ENCODE measurements around the gene TCF3.

TCF3 gene

GRCh38 chr19:1580957-1581356 lies 71.5 kb downstream of the TCF3 start:
- DNase-seq (ENCODE audit: low spot score), result no peak

GRCh38 chr19:1580382-1580781 lies 72.0 kb downstream of the TCF3 start:
- DNase-seq (ENCODE audit: low spot score), result no peak

- DNase-seq (ENCODE audit: low spot score), result no peak
These were observed 73.2 kb downstream of the TCF3 start for GRCh38 chr19:1579222-1579621.

GRCh38 chr19:1577929-1578618 lies 74.3 kb downstream of the TCF3 start:
- no peak for DNase-seq (ENCODE audit: low spot score)

- no peak for DNase-seq (ENCODE audit: low spot score)
These were observed 75.1 kb downstream of the TCF3 start for GRCh38 chr19:1577090-1577928.

- DNase-seq (ENCODE audit: low spot score), result no peak
These were observed 75.9 kb downstream of the TCF3 start for GRCh38 chr19:1576242-1577089.

- DNase-seq (ENCODE audit: low spot score), result no peak
These were observed 76.8 kb downstream of the TCF3 start for GRCh38 chr19:1575323-1576241.

- DNase-seq (ENCODE audit: low spot score), result no peak
These were observed 77.9 kb downstream of the TCF3 start for GRCh38 chr19:1574354-1575136.

- DNase-seq (ENCODE audit: low spot score), result no peak
These were observed 79.6 kb downstream of the TCF3 start for GRCh38 chr19:1572795-1573194.

GRCh38 chr19:1571358-1571757 lies 81.1 kb downstream of the TCF3 start:
- DNase-seq (ENCODE audit: low spot score), result no peak

GRCh38 chr19:1570836-1571235 lies 81.6 kb downstream of the TCF3 start:
- no peak for DNase-seq (ENCODE audit: low spot score)

- no peak for DNase-seq (ENCODE audit: low spot score)
These were observed 82.4 kb downstream of the TCF3 start for GRCh38 chr19:1569997-1570396.

- peak; percentile 38 for DNase-seq (ENCODE audit: low spot score)
These were observed 83.9 kb downstream of the TCF3 start, which contains the start of gene MEX3D for GRCh38 chr19:1568320-1569019. Gene MEX3D (minus strand): TSS chr19:1568325. CDS start chr19:1568058, 267 bp downstream.

GRCh38 chr19:1567848-1568227 lies 84.6 kb downstream of the TCF3 start:
- DNase-seq (ENCODE audit: low spot score), result no peak

- DNase-seq (ENCODE audit: low spot score), result no peak
These were observed 85.1 kb downstream of the TCF3 start for GRCh38 chr19:1567116-1567847.

GRCh38 chr19:1566392-1567115 lies 85.9 kb downstream of the TCF3 start:
- no peak for DNase-seq (ENCODE audit: low spot score)

GRCh38 chr19:1563251-1563650 lies 89.2 kb downstream of the TCF3 start:
- no peak for DNase-seq (ENCODE audit: low spot score)

- DNase-seq (ENCODE audit: low spot score), result no peak
These were observed 91.1 kb downstream of the TCF3 start for GRCh38 chr19:1561236-1561842.
